NCI-H345 treated with DMSO at 0.1 percent for 48 hours (cell line): Measurements from ENCODE around the gene SERPINC1.
"Not testable (repeated sequence)": the region's sequence is repeated elsewhere in the genome, so short reads cannot be mapped to it uniquely, and the experiment has no call there.

Experiments
- DNase-seq: peaks from one replicate; lab custom pipeline; 2025; ENCODE audit not compliant: unreplicated experiment; lab: John Stamatoyannopoulos, UW

The SERPINC1 gene

GRCh38 chr1:173863224-173864161, 53.6 kb downstream of the SERPINC1 start:
- no peak for DNase-seq

GRCh38 chr1:173862769-173863223, 54.3 kb downstream of the SERPINC1 start:
- no peak for DNase-seq

GRCh38 chr1:173862146-173862768, 54.9 kb downstream of the SERPINC1 start:
- not testable (repeated sequence) for DNase-seq

GRCh38 chr1:173861731-173862145, 55.4 kb downstream of the SERPINC1 start:
- DNase-seq: no peak

- no peak for DNase-seq
These were observed 57.1 kb downstream of the SERPINC1 start for GRCh38 chr1:173860065-173860464.

GRCh38 chr1:173859547-173859946, 57.6 kb downstream of the SERPINC1 start:
- not testable (repeated sequence) for DNase-seq

- DNase-seq: no peak
These were observed 59.7 kb downstream of the SERPINC1 start for GRCh38 chr1:173857363-173857917.

GRCh38 chr1:173856903-173857302, 60.2 kb downstream of the SERPINC1 start:
- DNase-seq: no peak

- no peak for DNase-seq
These were observed 61.1 kb downstream of the SERPINC1 start for GRCh38 chr1:173856014-173856413.
